GM12878 (cell line): ENCODE data around the gene KANTR. TPM values are rescaled to one million over a fixed set of nuclear protein-coding genes. Genes with fewer than 3 reads are reported as not detected.

Experiments
- ATAC-seq: fragments of 200-7000 bp; cut with Tn5 transposase; 3 replicates; pipeline ENCODE4 v1.9.1; 2020; ENCODE audit warnings: mild to moderate bottlenecking, moderate library complexity
- BruUV-seq: library from RNA; stranded (reverse); fragments of 400-500 nt; replicated peaks from 2 replicates; lab custom pipeline; 2021; lab: Mats Ljungman, UMichigan
- CTCF ChIA-PET: fragments of 300-600 bp; sonication (Branson Sonifier 250); formaldehyde crosslinking; extraction: SDS; loops from one replicate; lab custom pipeline; 2021; ENCODE audit warnings: inconsistent platforms; lab: Yijun Ruan, JAX
- POLR2A ChIA-PET: fragments of 350-600 bp; formaldehyde crosslinking; extraction: SDS; loops from one replicate; lab custom pipeline; 2021; ENCODE audit warnings: inconsistent platforms; lab: Charles Lee
- RAD21 ChIA-PET: fragments of 300-600 bp; sonication (Branson Sonifier 250); formaldehyde crosslinking; loops from one replicate; lab custom pipeline; 2023; ENCODE audit warnings: antibody characterized with exemption; ENCODE audit not compliant: unreplicated experiment; lab: Charles Lee
- SMC1A ChIA-PET: fragments of 300-600 bp; sonication (Branson Sonifier 250); formaldehyde crosslinking; loops from one replicate; lab custom pipeline; 2023; ENCODE audit not compliant: unreplicated experiment, uncharacterized antibody; lab: Charles Lee
- DNase-seq: peaks from one replicate; pipeline ENCODE4 v3.0.0-alpha.2; 2011; ENCODE audit warnings: low read depth, low spot score
- FAIRE-seq: peaks from 3 replicates; lab custom pipeline; 2011; peaks lifted over from hg19 to GRCh38; lab: Jason Lieb, UNC
- H2AFZ ChIP-seq: 2 replicates; pipeline ENCODE4 v1.6.0; 2011; ENCODE audit warnings: low read depth, low read length, control low read depth; ENCODE audit not compliant: control insufficient read depth
- H3K27ac ChIP-seq: 2 replicates; pipeline ENCODE4 v1.5.1; 2011; ENCODE audit warnings: control low read depth; ENCODE audit not compliant: control insufficient read depth, insufficient read depth
- H3K27me3 ChIP-seq, 2 experiments: replicated peaks in 1 of 2; 2 replicates each; pipeline versions ENCODE4 v1.6.0 to v1.6.1; 2011; ENCODE audit warnings: low read length in 1 of 2; ENCODE audit not compliant: control insufficient read depth in 2 of 2, insufficient read depth in 2 of 2
- H3K36me3 ChIP-seq, 2 experiments: 2 replicates each; pipeline ENCODE4 v1.5.1; 2011; ENCODE audit warnings: low read length in 1 of 2; ENCODE audit not compliant: control insufficient read depth in 2 of 2, insufficient read depth in 2 of 2
- H3K4me1 ChIP-seq: 2 replicates; pipeline ENCODE4 v1.6.1; 2011; ENCODE audit warnings: mild to moderate bottlenecking, low read length, moderate library complexity, mixed read lengths; ENCODE audit not compliant: control insufficient read depth, insufficient read depth
- H3K4me2 ChIP-seq: 2 replicates; pipeline ENCODE4 v1.6.0; 2011; ENCODE audit warnings: control low read depth; ENCODE audit not compliant: control insufficient read depth, insufficient read depth
- H3K4me3 ChIP-seq: fragments of 200-600 bp; sonication (generic); 2 replicates; pipeline ENCODE4 v1.5.1; 2016
- H3K79me2 ChIP-seq: 2 replicates; pipeline ENCODE4 v1.6.0; 2011; ENCODE audit warnings: low read length; ENCODE audit not compliant: control insufficient read depth, insufficient read depth
- H3K9ac ChIP-seq: 2 replicates; pipeline ENCODE4 v1.8.0; 2011; ENCODE audit warnings: low read length, control low read depth, mixed read lengths; ENCODE audit not compliant: control insufficient read depth, insufficient read depth
- H3K9me3 ChIP-seq: replicated peaks from 3 replicates; pipeline ENCODE4 v1.5.1; 2011; ENCODE audit warnings: mild to moderate bottlenecking, low read length; ENCODE audit not compliant: control insufficient read depth, insufficient read depth
- H4K20me1 ChIP-seq: 2 replicates; pipeline ENCODE4 v1.6.0; 2011; ENCODE audit not compliant: control insufficient read depth, insufficient read depth
- CHD2 ChIP-seq: IDR thresholded peaks from 2 replicates; pipeline ENCODE4 v1.6.1; 2011; ENCODE audit warnings: low read depth, low read length, improper control_type of control experiment, borderline replicate concordance
- EGR1 ChIP-seq, 2 experiments: IDR thresholded peaks; 1 replicate in 1 of 2; 2 replicates in 1 of 2; pipeline ENCODE4 v1.6.1; 2011 to 2012; ENCODE audit warnings: low read depth in 2 of 2, low read length in 2 of 2, borderline replicate concordance in 1 of 2, mild to moderate bottlenecking in 1 of 2, moderate library complexity in 1 of 2
- FOXK2 ChIP-seq: fragments of 450-650 bp; IDR thresholded peaks from 2 replicates; pipeline ENCODE4 v1.6.1; 2017; ENCODE audit warnings: mild to moderate bottlenecking, moderate library complexity
- HDAC6 ChIP-seq: fragments of 200-600 bp; sonication (generic); IDR thresholded peaks from one replicate; pipeline ENCODE4 v1.8.0; 2017; ENCODE audit warnings: antibody characterized with exemption; ENCODE audit not compliant: unreplicated experiment
- IKZF2 ChIP-seq, 2 experiments: fragments of 450-650 bp; IDR thresholded peaks; 2 replicates each; pipeline ENCODE4 v1.6.1; 2017; ENCODE audit warnings: mild to moderate bottlenecking in 2 of 2, moderate library complexity in 2 of 2
- RB1 ChIP-seq: fragments of 450-650 bp; formaldehyde crosslinking; IDR thresholded peaks from 2 replicates; pipeline ENCODE4 v1.6.1; 2017; ENCODE audit warnings: mild to moderate bottlenecking, borderline replicate concordance
- SMARCA5 ChIP-seq: fragments of 450-650 bp; IDR thresholded peaks from 2 replicates; pipeline ENCODE4 v1.6.1; 2017; ENCODE audit warnings: mild to moderate bottlenecking
- ZBTB33 ChIP-seq: fragments of 450-650 bp; IDR thresholded peaks from 2 replicates; pipeline ENCODE4 v1.6.1; 2017; ENCODE audit warnings: mild to moderate bottlenecking
- WGBS: methylation state at CpG from one replicate; pipeline ENCODE4 v1.1.6; 2016; ENCODE audit warnings: low lambda C conversion rate; ENCODE audit not compliant: insufficient replicate concordance, insufficient coverage; ENCODE audit errors: missing lambda C conversion rate; 5-methylcytosine and 5-hydroxymethylcytosine counted together
- in situ Hi-C: fragments of 300-500 bp; cut with MboI; formaldehyde crosslinking; loops from 9 replicates; pipeline ENCODE4 v1.14.3; 2018; ENCODE audit warnings: mixed read lengths
- intact Hi-C: fragments of 100-400 bp; cut with micrococcal nuclease; formaldehyde crosslinking; loops from one replicate; pipeline ENCODE4 v1.14.2; 2022; ENCODE audit not compliant: unreplicated experiment
- polyA plus RNA-seq, 11 experiments: library from polyadenylated mRNA; depleted of rRNA in 4 of 11; unstranded in 6 of 11; stranded (reverse) in 5 of 11; fragments of >200 nt; fragmentation: Nextera tagmentation in 4 of 11; fragmentation: Illumina TruSeq in 1 of 11; extraction: Ambion mirVana in 4 of 11; extraction: Trizol in 1 of 11; gene quantifications; 1 replicate in 1 of 11; 2 replicates in 10 of 11; pipeline versions ENCODE4 v1.2.1 to v1.2.3, GENCODE V29; 2011 to 2016; ENCODE audit warnings: inconsistent platforms in 2 of 11, missing spikeins in 2 of 11, low read depth in 1 of 11
- total RNA-seq, 4 experiments: library from RNA; depleted of rRNA in 3 of 4; stranded (reverse); fragments of >200 nt in 3 of 4; fragmentation: Illumina TruSeq in 1 of 4; extraction: Trizol in 1 of 4; gene quantifications; 2 replicates each; pipeline versions ENCODE4 v1.2.1 to v1.2.3, GENCODE V29; 2013 to 2021
- TF ChIP-seq, protein P1 (sequence below): fragments of 450-650 bp; IDR thresholded peaks from 2 replicates; pipeline ENCODE4 v1.6.1; 2017; ENCODE audit warnings: mild to moderate bottlenecking, moderate library complexity
- TF ChIP-seq, protein P2 (sequence below): fragments of 450-650 bp; IDR thresholded peaks from 2 replicates; pipeline ENCODE4 v1.6.1; 2016; ENCODE audit warnings: mild to moderate bottlenecking

Gene KANTR
- total and polyA plus RNA-seq, 10 of the 15 experiments (the other 5 are each of a cell fraction or from before 2014, with no cell fraction given) = 1.00 to 14.8 (median 5.5) TPM

DNA sequence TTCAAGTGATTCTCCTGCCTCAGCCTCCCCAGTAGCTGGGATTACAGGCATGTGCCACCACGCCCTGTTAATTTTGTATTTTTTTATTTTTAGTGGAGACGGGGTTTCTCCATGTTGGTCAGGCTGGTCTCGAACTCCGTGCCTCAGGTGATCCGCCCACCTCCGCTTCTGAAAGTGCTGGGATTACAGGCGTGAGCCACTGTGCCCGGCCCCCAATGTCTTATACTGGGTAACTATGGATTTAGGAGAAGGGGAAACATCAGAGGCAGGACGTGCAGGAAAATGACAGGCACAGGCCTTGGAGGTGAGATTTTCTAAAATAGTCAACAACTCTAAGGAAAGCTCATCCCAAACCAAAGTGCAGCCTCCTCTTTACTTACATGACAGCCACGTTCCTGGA, 22.9 kb upstream of the KANTR start:
- POLR2A ChIA-PET = no interaction called here

More for the DNA sequence above, 22.9 kb upstream of the KANTR start:
- WGBS = 29% methylated on average over 10 of the region's 10 CpGs
- Histone ChIP-seq H3K79me2 (no peaks in the 10 kb centered on the region), H3K4me1 (no peaks in the 10 kb centered on the region), H3K9me3 (no peaks in the 10 kb centered on the region), H4K20me1 (no peaks in the 10 kb centered on the region), H3K36me3 (no peaks in the 10 kb centered on the region), H2AFZ (no peak overlapping the region), H3K27me3 (no peaks in the 10 kb centered on the region), H3K27ac (no peak overlapping the region), H3K9ac (no peak overlapping the region), H3K4me2 (no peak overlapping the region), H3K4me3 (no peak overlapping the region)
- in situ Hi-C loops = no loop called here
- FAIRE-seq (no peak), DNase-seq (no peak), ATAC-seq (no peak)
- no TSS peak for BruUV-seq
- ChIA-PET CTCF (interaction anchor here (2.1 to 4.3 kb wide), 2 partner anchors 19 to 23 kb away, joined by 8 to 33 read pairs; partner anchors contain the start of gene KANTR), SMC1A (no interaction called here), RAD21 (no interaction called here)
- no peak for TF ChIP-seq IKZF2 (IDR thresholded peaks at IDR 0.05)
- no peak for TF ChIP-seq ZBTB33
- TF ChIP-seq RB1 = no peak
- TF ChIP-seq, protein P1, sequence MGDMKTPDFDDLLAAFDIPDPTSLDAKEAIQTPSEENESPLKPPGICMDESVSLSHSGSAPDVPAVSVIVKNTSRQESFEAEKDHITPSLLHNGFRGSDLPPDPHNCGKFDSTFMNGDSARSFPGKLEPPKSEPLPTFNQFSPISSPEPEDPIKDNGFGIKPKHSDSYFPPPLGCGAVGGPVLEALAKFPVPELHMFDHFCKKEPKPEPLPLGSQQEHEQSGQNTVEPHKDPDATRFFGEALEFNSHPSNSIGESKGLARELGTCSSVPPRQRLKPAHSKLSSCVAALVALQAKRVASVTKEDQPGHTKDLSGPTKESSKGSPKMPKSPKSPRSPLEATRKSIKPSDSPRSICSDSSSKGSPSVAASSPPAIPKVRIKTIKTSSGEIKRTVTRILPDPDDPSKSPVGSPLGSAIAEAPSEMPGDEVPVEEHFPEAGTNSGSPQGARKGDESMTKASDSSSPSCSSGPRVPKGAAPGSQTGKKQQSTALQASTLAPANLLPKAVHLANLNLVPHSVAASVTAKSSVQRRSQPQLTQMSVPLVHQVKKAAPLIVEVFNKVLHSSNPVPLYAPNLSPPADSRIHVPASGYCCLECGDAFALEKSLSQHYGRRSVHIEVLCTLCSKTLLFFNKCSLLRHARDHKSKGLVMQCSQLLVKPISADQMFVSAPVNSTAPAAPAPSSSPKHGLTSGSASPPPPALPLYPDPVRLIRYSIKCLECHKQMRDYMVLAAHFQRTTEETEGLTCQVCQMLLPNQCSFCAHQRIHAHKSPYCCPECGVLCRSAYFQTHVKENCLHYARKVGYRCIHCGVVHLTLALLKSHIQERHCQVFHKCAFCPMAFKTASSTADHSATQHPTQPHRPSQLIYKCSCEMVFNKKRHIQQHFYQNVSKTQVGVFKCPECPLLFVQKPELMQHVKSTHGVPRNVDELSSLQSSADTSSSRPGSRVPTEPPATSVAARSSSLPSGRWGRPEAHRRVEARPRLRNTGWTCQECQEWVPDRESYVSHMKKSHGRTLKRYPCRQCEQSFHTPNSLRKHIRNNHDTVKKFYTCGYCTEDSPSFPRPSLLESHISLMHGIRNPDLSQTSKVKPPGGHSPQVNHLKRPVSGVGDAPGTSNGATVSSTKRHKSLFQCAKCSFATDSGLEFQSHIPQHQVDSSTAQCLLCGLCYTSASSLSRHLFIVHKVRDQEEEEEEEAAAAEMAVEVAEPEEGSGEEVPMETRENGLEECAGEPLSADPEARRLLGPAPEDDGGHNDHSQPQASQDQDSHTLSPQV = no peak
- TF ChIP-seq CHD2 = no peak
- TF ChIP-seq EGR1 (IDR thresholded peaks at IDR 0.05; ENCODE audit: borderline replicate concordance in 1 of 2, low read depth in 2 of 2, low read length in 2 of 2) = no peak
- no peak for TF ChIP-seq HDAC6
- TF ChIP-seq FOXK2 = no peak
- TF ChIP-seq SMARCA5 = no peak
- TF ChIP-seq, protein P2, sequence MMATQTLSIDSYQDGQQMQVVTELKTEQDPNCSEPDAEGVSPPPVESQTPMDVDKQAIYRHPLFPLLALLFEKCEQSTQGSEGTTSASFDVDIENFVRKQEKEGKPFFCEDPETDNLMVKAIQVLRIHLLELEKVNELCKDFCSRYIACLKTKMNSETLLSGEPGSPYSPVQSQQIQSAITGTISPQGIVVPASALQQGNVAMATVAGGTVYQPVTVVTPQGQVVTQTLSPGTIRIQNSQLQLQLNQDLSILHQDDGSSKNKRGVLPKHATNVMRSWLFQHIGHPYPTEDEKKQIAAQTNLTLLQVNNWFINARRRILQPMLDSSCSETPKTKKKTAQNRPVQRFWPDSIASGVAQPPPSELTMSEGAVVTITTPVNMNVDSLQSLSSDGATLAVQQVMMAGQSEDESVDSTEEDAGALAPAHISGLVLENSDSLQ = no peak
- intact Hi-C loops = loop anchor here (1.0 to 2.0 kb wide), 3 partner anchors 18 to 154 kb away; partner anchors contain the start of gene KDM5C
